IPS DF 19.7 (cell line): Measurements from ENCODE around the gene PKD1.

Experiments
- DNase-seq: peaks from one replicate; pipeline ENCODE4 v3.0.0-alpha.2; 2013; ENCODE audit warnings: low read depth, low spot score

Gene PKD1

DNA sequence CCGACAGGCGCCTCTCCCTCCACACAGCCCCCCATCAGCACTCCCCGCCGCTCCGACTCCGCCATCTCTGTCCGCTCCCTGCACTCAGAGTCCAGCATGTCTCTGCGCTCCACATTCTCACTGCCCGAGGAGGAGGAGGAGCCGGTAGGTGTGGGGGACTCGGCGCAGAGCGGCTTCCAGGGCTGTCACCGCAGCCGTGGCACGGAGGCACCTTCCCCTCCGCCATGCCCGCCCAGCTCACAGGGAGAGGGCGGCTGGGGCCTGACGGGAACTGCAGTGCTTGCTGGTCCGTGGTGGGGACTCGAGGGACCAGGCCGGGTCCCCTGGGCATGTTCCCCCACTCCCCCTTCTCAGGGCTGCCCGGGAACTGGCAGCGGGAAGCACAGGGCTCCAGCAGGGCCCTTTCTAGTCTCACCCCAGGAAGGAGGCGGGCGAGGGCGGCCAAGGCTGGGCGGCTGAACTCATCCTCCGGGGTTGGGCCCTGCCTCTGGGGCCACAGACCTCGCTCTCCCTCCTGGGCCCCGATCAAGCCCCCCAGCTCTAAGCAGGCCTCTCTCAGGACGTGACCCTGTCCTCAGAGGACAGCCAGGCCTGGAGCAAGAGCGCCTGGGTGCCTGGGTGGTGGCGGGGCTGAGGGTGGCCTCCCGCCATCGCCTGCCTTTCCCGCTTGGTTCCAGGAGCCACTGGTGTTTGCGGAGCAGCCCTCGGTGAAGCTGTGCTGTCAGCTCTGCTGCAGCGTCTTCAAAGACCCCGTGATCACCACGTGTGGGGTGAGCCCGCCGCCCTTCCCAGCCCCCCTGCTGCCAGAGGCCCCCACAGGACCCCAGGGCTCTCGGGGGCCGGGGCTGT, 35.1 kb upstream of the PKD1 start:
- DNase-seq: no peak

DNA sequence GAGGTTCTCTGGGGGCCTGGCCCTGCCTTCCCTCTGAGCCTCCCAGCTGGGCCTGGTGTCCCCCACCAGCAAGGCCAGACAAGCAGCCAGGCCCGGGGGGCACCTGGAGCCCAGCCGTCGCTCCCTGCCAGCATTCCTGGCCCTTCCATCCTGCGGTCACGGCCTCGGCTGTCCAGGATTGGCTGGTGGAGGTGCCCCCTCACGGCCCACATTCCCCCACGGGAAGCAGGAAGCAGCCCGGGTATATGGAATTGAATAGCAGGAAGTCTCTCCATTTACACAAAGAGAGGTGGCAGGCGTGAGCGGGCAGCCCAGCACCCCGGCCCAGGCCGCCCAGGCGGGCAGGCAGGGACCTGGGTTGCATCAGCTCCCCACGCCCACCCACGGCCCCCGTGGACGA, 34.4 kb upstream of the PKD1 start:
- no peak for DNase-seq

DNA sequence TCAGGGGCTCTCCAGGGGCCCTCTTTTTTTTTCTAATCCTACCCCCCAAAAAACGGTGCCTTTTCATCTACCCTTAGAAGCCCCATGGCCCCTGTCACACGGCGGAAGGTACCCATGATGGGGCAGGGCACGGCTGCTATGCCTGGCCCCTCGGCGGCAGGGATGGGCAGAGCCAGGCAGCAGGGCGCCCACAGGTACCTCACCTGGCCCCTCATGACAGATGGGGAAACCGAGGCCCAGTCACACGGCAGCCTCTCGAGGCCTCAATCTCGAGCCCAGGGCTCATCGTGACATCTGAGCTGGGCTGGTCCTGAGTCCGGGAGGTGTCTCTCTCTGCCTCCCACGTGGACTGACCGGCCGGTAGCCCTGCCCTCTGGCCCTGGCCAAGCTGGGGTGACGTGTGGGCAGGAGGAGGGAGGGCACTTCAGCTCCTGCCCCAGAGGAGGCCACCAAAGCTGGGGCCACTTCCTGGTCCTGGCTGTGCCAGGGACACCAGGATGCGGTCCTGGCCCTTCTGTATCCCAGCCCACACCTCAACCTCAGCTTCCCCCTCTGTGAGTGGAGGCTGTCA, 31.5 kb upstream of the PKD1 start:
- no peak for DNase-seq

DNA sequence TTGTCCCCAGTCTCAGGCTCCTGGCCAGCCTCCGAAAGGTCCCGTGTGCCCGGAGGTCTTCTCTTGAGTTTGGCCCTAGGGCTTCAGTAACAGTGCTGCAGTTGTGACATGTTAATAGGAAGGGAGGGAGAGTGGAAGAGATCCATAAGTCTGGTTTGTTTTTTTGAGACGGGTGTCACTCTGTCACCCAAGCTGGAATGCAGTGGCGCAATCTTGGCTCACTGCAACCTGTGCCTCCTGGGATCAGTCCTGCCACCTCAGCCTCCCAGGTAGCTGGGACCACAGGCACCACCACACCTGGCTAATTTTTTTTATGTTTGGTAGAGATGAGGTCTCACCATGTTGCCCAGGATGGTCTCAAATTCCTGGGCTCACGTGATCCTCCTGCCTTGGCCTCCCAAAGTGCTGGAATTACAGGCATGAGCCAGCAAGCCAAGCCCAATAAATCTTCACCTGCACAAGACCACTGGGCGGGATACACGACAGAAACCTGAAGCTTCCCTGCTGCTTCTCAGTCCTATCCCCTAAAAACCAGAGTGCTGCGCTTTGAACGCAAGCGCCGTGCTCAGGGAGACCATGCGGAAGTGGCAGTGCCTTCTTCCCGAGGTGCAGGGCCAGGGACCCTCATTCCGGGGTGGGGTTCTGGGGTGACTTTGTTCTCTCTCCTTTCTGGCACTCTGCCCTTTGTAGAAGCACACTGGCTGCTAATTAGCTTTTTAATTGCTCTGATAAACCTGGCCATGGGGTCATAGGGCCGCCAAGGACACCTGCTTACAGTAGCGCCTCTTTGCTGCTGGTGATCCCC, 30.8 kb upstream of the PKD1 start:
- DNase-seq: no peak

DNA sequence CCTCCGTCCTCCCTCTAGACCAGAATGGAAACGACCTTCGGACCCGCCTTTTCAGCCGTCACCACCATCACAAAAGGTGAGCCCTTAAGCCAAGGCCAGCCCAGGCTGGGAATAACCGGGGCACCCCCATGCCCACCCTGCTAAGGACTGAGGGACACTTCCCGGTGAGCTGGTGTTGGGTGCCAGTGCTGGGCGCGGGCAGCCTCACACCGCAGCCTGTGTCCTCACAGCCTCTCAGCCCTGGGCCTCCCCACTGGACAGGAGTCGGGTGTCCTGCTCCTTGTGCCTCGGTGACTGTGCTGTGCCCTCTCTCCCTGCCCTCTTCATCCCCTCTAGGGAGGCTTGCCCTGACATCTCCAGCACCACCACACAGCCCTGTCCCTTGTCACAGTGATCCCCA, 30.2 kb upstream of the PKD1 start:
- DNase-seq: no peak

DNA sequence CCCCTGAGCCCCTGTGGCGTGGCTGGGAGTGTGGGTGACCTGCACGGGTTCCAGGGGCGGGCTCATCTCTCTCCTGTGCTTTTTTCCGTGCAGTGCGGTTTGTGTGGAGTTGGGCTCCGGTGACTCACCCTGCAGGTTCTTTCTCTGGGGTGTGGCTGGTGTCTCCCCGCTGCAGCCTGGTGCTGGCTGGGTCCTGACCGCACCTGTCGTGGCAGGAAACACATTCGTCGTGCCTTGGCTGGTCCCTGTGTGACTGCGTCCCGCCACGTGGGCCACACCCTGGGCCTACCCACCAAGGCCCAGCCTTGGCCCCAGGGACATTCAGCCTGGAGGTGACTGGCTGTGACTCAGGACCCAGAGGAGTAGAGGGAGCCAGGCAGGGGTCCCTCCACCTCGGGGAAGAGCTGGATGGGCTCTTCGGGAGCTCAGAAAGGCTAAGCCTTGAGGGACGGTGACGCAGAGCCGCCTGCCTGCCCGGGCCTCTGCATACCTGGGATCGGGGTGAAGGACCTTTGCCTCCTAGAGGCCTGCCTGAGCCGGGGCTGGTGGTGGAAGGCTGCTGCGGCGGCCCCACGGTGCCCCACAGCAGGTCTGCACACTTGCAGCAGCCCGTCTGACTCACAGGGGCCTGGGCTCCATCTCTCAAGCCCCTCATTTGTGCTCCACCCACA, 27.6 kb upstream of the PKD1 start:
- DNase-seq: no peak

DNA sequence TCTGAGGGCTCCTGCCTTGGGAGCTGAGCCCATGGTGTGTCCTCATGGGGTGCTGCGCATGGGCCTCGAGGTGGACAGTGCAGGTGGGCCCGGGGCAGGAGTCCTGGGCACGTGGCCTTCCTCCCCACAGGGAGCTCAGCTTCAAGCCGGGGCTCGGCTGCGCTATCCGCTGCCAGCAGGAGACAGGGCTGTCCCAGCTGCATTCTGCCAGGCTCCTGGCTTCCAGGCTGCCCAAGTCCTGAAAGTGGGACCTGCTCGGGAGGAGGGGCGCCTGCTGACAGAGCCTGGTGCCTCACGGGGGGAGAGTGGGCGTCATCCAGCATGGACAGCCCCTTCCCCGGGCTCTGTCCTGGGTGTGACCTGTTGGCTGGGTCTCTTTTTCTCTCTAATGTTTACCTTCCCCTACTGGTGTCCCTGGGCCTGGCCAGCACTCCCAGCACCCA, 27.0 kb upstream of the PKD1 start:
- no peak for DNase-seq

DNA sequence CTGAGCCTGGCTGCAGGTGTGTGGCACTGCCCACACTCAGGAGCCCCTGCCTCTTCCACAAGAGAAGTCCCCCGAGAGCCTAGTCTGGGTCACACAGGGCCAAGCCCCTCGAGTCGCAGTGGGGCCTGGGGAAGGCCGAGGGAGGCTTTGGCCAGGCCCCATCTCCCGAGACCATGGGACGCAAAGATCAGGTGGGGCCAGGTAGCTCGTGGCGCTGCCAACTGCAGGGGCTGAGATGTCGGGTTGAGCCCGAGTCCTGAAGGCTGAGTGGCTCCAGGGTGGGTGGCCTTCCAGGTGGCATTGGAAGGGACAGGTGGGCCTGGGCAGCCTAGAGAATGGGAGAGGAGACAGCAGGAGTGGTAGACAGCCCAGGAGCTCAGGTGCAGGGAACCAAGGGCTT, 26.2 kb upstream of the PKD1 start:
- no peak for DNase-seq

DNA sequence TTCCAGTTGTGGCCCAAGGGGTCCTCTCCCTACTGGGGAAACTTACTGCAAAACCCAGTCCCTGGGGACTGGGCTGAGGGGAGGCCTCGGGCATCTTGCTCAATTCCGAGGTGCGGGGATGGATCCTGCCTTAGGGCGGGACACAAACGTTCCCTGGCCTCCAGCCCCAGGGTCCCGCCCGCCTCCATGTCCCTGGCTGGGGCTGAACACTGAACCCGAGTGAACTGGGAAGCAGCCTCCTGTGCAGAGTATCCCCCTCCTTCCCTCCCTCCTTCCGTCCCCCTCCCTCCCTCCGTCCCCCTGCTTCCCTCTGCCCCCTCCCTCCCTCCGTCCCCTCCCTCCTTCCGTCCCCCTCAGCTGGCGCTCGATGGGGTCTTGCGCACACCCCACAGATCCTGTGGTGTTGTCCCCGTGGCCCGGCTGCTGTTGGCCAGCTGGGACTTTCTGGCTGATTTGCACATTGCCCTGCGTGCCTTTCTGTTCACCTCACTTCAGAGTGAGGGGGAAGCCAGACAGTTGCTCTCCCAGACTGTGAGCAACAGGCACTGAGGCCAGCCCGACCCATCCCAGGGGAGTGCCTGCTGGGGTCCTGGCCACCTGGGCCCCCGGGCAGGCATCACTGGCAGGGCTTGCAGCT, 25.3 kb upstream of the PKD1 start:
- no peak for DNase-seq

DNA sequence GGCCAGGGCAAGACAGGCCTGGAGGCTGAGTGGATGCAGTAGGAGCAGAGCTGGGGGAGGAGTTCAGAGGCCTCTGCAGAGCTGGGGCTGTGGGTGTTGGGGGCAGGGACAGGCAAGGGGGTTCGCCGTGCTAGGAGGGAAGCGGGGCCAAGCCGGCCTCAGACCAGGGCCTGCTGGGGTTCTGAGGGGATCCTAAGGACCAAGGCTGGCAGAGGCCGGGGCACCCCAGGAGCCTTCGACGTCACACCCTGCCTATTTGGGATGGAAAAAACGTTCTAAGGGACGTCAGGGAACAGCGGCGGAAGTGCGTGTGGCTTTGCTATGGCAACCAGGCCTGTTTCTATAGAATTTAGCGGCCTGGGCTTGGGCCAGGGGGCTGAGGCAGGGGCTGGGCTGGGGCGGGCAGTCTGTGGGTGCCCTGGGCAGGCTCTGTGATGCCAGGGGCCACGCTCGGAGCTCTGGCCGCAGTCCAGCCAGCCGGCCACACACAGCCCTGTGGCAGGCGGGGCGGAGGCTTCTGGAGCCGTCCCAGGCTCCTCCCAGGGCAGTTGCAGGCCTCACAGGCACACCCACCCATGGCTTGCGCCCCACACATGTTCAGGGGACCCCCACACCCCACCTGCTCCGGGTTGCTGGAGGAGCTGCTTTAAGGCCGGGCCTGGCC, 23.6 kb upstream of the PKD1 start:
- no peak for DNase-seq

DNA sequence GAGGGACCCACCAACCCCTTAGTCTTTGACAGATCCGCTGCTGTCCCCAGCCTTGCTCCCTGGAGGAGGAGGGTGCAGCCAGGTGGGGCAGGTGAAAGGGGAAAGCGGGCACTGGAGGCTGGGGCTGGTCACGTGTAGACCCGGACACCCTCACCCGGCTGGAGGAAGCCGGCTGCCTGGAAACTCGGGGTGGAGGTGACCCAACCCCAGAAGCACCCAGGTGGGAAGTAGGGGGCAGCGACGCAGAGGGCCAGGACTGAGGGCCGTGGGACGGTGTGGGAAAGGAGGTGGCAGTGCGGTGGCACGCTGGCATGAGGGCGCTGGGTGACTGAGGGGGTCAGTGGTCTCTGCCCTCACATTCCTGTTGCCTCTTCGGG, 22.6 kb upstream of the PKD1 start:
- no peak for DNase-seq

DNA sequence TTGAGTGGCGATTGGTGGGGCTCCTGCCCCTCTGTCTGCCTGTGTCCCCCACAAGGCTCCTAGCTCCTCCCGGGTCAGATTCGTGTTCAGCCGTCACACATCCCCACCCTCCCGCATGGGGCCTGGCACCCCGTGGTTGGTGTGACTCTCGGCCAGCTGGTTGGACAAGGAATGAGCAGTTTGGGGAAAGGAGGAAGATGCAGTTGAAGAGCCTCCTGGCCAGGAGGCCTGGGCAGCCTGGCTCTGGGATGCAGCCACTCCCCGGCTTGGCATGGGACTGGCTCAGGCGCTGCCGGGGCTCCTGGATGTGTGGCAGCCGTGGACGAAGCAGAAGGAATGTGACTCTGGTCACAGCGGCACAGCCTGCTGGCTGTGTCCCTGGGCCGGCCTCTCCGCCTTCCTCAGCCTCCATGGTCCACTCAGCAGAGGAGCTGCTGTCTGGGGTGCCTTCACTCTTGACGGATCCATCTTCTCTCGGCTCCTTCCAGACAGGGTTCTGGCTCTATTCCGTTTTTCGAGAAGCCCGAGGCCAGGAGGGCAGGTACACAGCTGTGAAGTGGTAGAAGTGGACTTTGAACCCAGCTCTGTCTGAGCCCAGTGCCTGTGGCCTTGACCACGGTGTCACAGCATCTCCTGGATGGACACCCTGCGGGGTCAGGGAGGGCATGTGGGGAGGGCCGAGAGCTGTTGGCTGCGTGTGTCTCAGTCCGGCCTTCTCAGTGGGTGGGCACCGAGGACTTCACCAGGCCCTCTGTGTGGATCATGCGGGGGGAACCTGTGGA, 22.0 kb upstream of the PKD1 start:
- no peak for DNase-seq

DNA sequence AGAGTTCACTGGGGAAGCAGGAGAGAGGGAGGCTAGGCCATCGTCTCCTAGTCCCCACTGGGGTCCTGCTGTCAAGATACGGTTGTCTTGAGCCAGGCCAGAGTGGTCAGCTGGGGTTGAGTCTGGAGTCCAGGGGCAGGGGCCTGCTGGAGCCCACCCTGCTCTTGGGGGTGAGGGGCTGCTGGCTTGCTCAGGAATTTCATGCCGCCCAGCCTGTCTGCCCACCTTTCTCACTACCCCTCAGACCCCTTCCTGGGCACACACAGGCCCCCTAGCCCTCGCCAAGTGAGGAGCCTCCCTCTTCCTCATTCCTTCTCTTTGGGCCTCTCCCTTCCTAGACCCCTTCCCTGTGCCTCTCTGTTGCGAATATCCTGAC, 21.1 kb upstream of the PKD1 start:
- no peak for DNase-seq

DNA sequence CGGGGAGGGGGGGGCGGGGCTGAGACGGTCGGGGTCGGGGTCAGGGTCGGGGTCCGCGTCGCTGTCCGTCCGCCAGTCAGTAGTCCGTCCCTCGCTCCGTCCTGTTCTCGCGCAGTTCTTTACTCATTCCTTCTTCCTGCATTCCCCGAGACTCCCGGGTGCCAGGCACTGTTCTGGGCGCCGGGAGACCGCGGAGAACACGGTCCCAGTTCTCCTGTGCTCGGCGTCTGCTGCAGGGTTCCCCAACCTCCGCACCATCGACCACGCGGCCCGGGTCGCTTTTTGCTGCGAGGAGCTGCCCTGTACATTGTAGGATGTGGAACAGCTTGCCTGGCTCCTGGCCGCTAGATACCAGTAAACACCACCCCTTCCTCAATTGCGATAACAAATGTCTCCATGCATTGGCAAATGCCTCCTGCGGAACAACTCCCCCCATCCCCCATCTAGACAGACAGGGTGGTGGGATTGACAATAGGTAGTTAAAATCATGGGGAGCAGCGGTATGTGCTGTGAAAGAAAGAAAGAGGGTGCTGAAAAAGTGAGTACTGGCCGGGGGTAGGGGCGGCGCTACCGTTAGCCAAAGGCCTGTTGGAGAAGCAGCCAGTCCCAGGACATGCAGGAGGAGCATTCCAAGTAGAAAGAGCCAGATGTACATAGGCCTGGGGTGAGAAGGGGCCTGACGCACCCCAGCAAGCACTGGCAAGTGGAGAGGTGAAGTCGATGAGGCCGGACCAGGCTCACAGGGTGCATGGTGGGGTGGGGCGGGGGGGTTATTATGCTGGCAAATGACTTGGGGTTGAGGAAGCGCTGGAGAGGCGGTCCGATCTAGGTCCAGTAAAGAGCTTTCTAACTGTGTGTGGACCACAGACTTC, 20.5 kb upstream of the PKD1 start:
- no peak for DNase-seq

DNA sequence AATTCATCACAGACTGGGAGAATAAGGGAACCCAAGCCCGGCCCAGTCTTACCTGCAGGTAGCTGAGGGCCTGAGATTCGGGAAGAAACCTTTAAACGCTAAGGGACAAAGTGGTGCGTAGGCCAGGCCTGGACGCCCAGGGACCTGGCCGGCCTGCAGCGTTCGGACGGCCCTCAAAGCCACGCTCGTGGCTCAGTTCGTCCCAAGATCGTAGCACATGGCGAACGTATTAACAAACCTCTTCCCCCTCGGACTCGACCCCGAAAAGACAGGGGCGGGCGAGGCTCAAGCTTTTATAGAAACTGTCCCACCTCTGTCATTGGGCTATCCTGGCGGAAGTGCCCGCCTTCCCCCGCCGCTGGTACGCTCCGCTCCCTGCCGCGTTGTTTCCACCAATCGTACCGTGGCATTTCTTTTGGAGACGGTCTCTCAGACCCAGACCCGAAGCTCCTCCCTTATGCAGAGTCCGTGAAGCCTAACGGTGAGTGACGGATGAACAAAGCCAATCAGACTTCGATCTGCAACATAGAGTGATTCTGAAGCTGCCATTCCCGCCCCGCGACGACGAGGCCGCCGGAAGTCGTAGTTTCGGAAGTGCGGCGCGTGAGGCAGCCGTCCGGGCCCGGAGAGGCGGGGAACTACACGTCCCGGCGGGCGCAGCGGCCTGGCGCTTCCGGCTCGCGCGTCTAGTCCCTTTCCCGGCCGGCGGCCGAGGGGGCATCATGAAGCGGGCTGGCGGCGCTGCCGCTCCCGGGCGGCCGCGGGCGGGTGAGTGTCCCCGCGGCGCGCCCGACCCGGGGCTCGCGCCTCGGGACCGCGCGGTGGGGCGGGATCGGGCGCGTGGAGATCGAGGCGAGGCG, 19.6 kb upstream of the PKD1 start, which contains the start of gene TRAF7:
Gene TRAF7, plus strand, starts transcription at position 692 of the 860 bp plus-strand sequence. CDS start 8,139 bp downstream, outside the sequence.
- peak; percentile 100 for DNase-seq

DNA sequence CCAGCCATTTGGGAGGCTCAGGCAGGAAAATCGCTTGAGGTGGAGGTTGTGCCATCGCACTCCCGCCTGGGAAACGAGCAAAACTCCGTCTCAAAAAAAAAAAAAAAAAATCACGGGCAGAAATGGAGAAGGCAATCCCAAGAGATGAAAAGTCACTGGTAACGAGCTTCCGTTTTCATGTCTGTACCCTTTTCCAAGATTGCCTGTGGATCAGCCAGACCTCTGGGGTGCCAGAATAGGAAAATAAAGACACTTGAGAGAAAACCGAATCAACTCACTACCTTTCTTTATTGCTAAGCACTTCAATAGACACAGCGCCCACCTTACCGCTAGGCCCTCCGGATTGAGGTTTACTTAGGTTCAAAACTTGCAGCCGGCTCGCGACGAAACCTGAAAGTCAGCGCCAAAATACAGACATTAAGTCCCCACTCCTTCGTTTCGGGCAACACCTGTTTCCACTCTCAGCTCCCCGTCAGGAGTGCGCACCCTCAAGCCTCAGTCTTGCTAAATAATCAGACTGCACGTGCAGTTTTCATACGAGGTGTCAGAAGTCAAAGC, 18.9 kb upstream of the PKD1 start:
- DNase-seq: no peak

DNA sequence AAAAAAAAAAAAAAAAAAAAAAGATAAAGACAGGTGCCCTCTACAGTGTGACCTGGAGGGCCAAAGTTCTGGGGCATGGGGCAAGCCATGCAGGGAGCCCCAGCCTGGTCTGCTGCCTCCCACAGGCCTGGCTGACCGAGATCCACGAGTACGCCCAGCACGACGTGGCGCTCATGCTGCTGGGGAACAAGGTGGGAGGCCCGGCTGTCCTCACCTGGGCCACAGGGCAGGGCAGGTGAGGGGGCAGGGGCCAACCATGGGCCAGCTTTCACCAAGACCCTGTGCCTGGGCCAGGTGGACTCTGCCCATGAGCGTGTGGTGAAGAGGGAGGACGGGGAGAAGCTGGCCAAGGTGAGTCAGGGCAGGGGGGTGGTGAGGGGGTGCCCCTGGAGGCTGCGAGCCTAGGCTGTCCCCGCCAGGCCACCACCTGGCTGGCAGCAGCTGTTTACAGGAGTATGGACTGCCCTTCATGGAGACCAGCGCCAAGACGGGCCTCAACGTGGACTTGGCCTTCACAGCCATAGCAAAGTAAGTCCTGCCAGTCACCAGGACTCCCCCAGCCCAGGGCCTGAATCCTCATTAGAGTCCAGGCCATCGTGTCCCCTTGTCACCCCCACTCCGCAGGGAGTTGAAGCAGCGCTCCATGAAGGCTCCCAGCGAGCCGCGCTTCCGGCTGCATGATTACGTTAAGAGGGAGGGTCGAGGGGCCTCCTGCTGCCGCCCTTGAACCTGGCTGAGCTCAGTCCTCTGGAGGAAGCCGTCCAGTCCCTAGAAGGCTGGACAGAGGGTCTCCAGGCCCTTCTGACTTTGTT, 17.2 kb upstream of the PKD1 start:
- no peak for DNase-seq
